H1 (cell line): ENCODE results near the gene DHRS1. TPM values are rescaled to one million over a fixed set of nuclear protein-coding genes. Genes with fewer than 3 reads are reported as not detected.

Experiments used
- CTCF ChIA-PET: fragments of 300-600 bp; sonication (Branson Sonifier 250); formaldehyde crosslinking; loops from one replicate; lab custom pipeline; 2021; ENCODE audit not compliant: partially characterized antibody; lab: Charles Lee
- POLR2A ChIA-PET: fragments of 300-600 bp; sonication (Branson Sonifier 250); formaldehyde crosslinking; loops from one replicate; lab custom pipeline; 2021; ENCODE audit warnings: inconsistent platforms; ENCODE audit not compliant: partially characterized antibody; lab: Charles Lee
- DNase-seq, 2 experiments: peaks; one replicate each; pipeline versions ENCODE4 v3.0.0 to v3.0.0-alpha.2; 2010 to 2022; ENCODE audit warnings: low spot score in 2 of 2, low read depth in 1 of 2, mixed read lengths in 1 of 2
- FAIRE-seq: peaks from 2 replicates; lab custom pipeline; 2011; peaks lifted over from hg19 to GRCh38; lab: Jason Lieb, UNC
- H2AFZ ChIP-seq: 2 replicates; pipeline ENCODE4 v1.8.1; 2012; ENCODE audit warnings: low read length, inconsistent platforms
- H2AK5ac ChIP-seq: 2 replicates; pipeline ENCODE4 v1.6.1; 2013; ENCODE audit warnings: low read depth, low read length
- H2BK120ac ChIP-seq: replicated peaks from 2 replicates; pipeline ENCODE3; 2013; ENCODE audit warnings: low read depth, low read length, inconsistent platforms
- H2BK12ac ChIP-seq: 2 replicates; pipeline ENCODE4 v1.6.1; 2013; ENCODE audit warnings: low read depth, low read length
- H2BK15ac ChIP-seq: 2 replicates; pipeline ENCODE4 v1.6.1; 2013; ENCODE audit warnings: low read length
- H2BK20ac ChIP-seq: 2 replicates; pipeline ENCODE4 v1.6.1; 2013; ENCODE audit warnings: low read length
- H2BK5ac ChIP-seq: 2 replicates; pipeline ENCODE4 v1.6.1; 2013; ENCODE audit warnings: low read depth, low read length
- H3K14ac ChIP-seq: 2 replicates; pipeline ENCODE4 v1.6.1; 2013; ENCODE audit warnings: inconsistent platforms; ENCODE audit not compliant: insufficient read length
- H3K18ac ChIP-seq: 2 replicates; pipeline ENCODE4 v1.6.1; 2013; ENCODE audit warnings: low read length; ENCODE audit errors: extremely low read depth
- H3K23ac ChIP-seq: 2 replicates; pipeline ENCODE4 v1.6.1; 2013; ENCODE audit warnings: inconsistent platforms; ENCODE audit not compliant: insufficient read length
- H3K23me2 ChIP-seq: 2 replicates; pipeline ENCODE4 v1.6.1; 2013; ENCODE audit warnings: low read depth, low read length
- H3K27ac ChIP-seq: 2 replicates; pipeline ENCODE4 v1.6.1; 2011; ENCODE audit warnings: low read depth, low read length, inconsistent platforms
- H3K27me3 ChIP-seq, 4 experiments: replicated peaks in 1 of 4; 1 replicate in 1 of 4; 2 replicates in 3 of 4; pipeline versions ENCODE4 v1.6.1 to v1.8.1; 2011 to 2013; ENCODE audit warnings: low read length in 3 of 4, mild to moderate bottlenecking in 3 of 4, inconsistent platforms in 2 of 4, mixed read lengths in 2 of 4, moderate library complexity in 1 of 4; ENCODE audit not compliant: control insufficient read depth in 3 of 4, insufficient read depth in 3 of 4; ENCODE audit errors: extremely low read depth in 1 of 4
- H3K36me3 ChIP-seq, 4 experiments: 2 replicates each; pipeline versions ENCODE4 v1.6.1 to v1.8.1; 2011 to 2013; ENCODE audit warnings: mild to moderate bottlenecking in 4 of 4, low read length in 3 of 4, moderate library complexity in 2 of 4, control low read depth in 1 of 4, inconsistent platforms in 1 of 4; ENCODE audit not compliant: insufficient read depth in 4 of 4, control insufficient read depth in 2 of 4
- H3K4ac ChIP-seq: replicated peaks from 2 replicates; pipeline ENCODE3; 2013; ENCODE audit warnings: low read length, low read depth, mixed read lengths, inconsistent platforms; ENCODE audit not compliant: insufficient read length
- H3K4me1 ChIP-seq, 4 experiments: replicated peaks in 1 of 4; 1 replicate in 1 of 4; 2 replicates in 3 of 4; pipeline versions ENCODE4 v1.6.1 to v1.8.1; 2011 to 2013; ENCODE audit warnings: low read length in 3 of 4, inconsistent platforms in 2 of 4, mixed read lengths in 1 of 4; ENCODE audit not compliant: insufficient read depth in 4 of 4, control insufficient read depth in 3 of 4
- H3K4me2 ChIP-seq, 2 experiments: 2 replicates each; pipeline versions ENCODE4 v1.6.1 to v1.8.1; 2011 to 2013; ENCODE audit warnings: low read depth in 2 of 2, low read length in 2 of 2, control low read depth in 1 of 2, inconsistent platforms in 1 of 2, mild to moderate bottlenecking in 1 of 2; ENCODE audit not compliant: insufficient read depth in 1 of 2
- H3K4me3 ChIP-seq, 4 experiments: fragments of 200-600, 300-600 bp in 1 of 4; sonication (generic), shearing (Covaris generic), sonication (Bioruptor Twin) in 1 of 4; 2 replicates each; pipeline versions ENCODE4 v1.5.1 to v1.8.1; 2011 to 2016; ENCODE audit warnings: low read length in 4 of 4, low read depth in 3 of 4, control low read depth in 2 of 4, inconsistent platforms in 2 of 4, mild to moderate bottlenecking in 2 of 4, mixed read lengths in 1 of 4, moderate library complexity in 1 of 4; ENCODE audit not compliant: insufficient read depth in 2 of 4; ENCODE audit errors: extremely low read depth in 1 of 4
- H3K56ac ChIP-seq: replicated peaks from 2 replicates; pipeline ENCODE3; 2013; ENCODE audit warnings: low read depth, mild to moderate bottlenecking, mixed read lengths, low read length, inconsistent platforms; ENCODE audit not compliant: insufficient read length
- H3K79me1 ChIP-seq: 2 replicates; pipeline ENCODE4 v1.6.1; 2013; ENCODE audit warnings: low read depth, low read length, control low read depth
- H3K79me2 ChIP-seq, 2 experiments: 2 replicates each; pipeline versions ENCODE4 v1.6.1 to v1.8.1; 2012 to 2013; ENCODE audit warnings: low read length in 2 of 2, mild to moderate bottlenecking in 2 of 2, inconsistent platforms in 1 of 2; ENCODE audit not compliant: insufficient read depth in 2 of 2, control insufficient read depth in 1 of 2
- H3K9ac ChIP-seq, 4 experiments: replicated peaks in 1 of 4; 1 replicate in 1 of 4; 2 replicates in 3 of 4; pipeline versions ENCODE4 v1.6.1 to v1.8.1; 2011 to 2013; ENCODE audit warnings: low read depth in 3 of 4, low read length in 3 of 4, control low read depth in 2 of 4, mild to moderate bottlenecking in 2 of 4, moderate library complexity in 2 of 4, inconsistent platforms in 1 of 4; ENCODE audit errors: extremely low read depth in 1 of 4
- H3K9me3 ChIP-seq, 2 experiments: 2 replicates each; pipeline versions ENCODE4 v1.6.1 to v1.8.1; 2012 to 2013; ENCODE audit warnings: mild to moderate bottlenecking in 2 of 2, moderate library complexity in 2 of 2, control low read depth in 1 of 2, inconsistent platforms in 1 of 2, low read depth in 1 of 2, low read length in 1 of 2, mixed read lengths in 1 of 2; ENCODE audit not compliant: insufficient read depth in 2 of 2
- H4K20me1 ChIP-seq, 2 experiments: replicated peaks in 1 of 2; 2 replicates each; pipeline versions ENCODE3 to v1.8.1; 2011 to 2013; ENCODE audit warnings: inconsistent platforms in 2 of 2, low read length in 2 of 2, mild to moderate bottlenecking in 1 of 2; ENCODE audit not compliant: insufficient read depth in 2 of 2, control insufficient read depth in 1 of 2
- H4K5ac ChIP-seq: 2 replicates; pipeline ENCODE4 v1.6.1; 2013; ENCODE audit warnings: low read length, low read depth, mixed read lengths, inconsistent platforms; ENCODE audit not compliant: insufficient read length
- H4K8ac ChIP-seq: 2 replicates; pipeline ENCODE4 v1.8.0; 2013; ENCODE audit warnings: mild to moderate bottlenecking, moderate library complexity, low read length, inconsistent platforms; ENCODE audit not compliant: insufficient read depth; ENCODE audit errors: extremely low read depth
- H4K91ac ChIP-seq: replicated peaks from 2 replicates; pipeline ENCODE3; 2013; ENCODE audit warnings: low read length, mixed read lengths, inconsistent platforms; ENCODE audit not compliant: insufficient read length
- BCL11A ChIP-seq, 2 experiments: IDR thresholded peaks; one replicate each; pipeline ENCODE4 v1.6.1; 2011; ENCODE audit warnings: low read depth in 2 of 2, low read length in 2 of 2, mild to moderate bottlenecking in 2 of 2
- GABPA ChIP-seq: IDR thresholded peaks from 2 replicates; pipeline ENCODE4 v1.6.1; 2011; ENCODE audit warnings: mild to moderate bottlenecking, low read length, moderate library complexity, borderline replicate concordance; ENCODE audit not compliant: insufficient read depth
- KDM4A ChIP-seq: IDR thresholded peaks from one replicate; pipeline ENCODE4 v1.7.1; 2012; ENCODE audit warnings: low read depth, mild to moderate bottlenecking, moderate library complexity, low read length, inconsistent platforms; ENCODE audit not compliant: severe bottlenecking
- SIRT6 ChIP-seq: IDR thresholded peaks from one replicate; pipeline ENCODE4 v1.7.1; 2012; ENCODE audit warnings: low read length, inconsistent platforms
- SP4 ChIP-seq: IDR thresholded peaks from 2 replicates; pipeline ENCODE4 v1.6.1; 2012; ENCODE audit warnings: low read length, inconsistent platforms
- TAF1 ChIP-seq: IDR thresholded peaks from 2 replicates; pipeline ENCODE4 v1.6.1; 2011; ENCODE audit warnings: mild to moderate bottlenecking, low read depth, low read length
- WGBS, 2 experiments: shearing (Covaris generic) in 1 of 2; methylation state at CpG; one replicate each; pipeline versions ENCODE4 v1.1.6 to v1.1.7; 2013 to 2015; ENCODE audit warnings: low lambda C conversion rate in 2 of 2, mixed read lengths in 2 of 2, inconsistent platforms in 1 of 2, low coverage in 1 of 2, missing lambda C conversion rate in 1 of 2; ENCODE audit not compliant: insufficient replicate concordance in 2 of 2, insufficient coverage in 1 of 2, insufficient read length in 1 of 2; ENCODE audit errors: extremely low coverage in 1 of 2, missing lambda C conversion rate in 1 of 2; 5-methylcytosine and 5-hydroxymethylcytosine counted together
- polyA plus RNA-seq, 7 experiments: library from polyadenylated mRNA; depleted of rRNA in 3 of 7; stranded (reverse) in 5 of 7; unstranded in 2 of 7; fragments of >200 nt in 5 of 7; fragments of 200-250 nt in 2 of 7; gene quantifications; 1 replicate in 5 of 7; 2 replicates in 1 of 7; 4 replicates in 1 of 7; pipeline versions ENCODE4 v1.2.1 to v1.2.3, GENCODE V29; 2011 to 2013; ENCODE audit warnings: missing spikeins in 2 of 7, mixed read lengths in 2 of 7
- total RNA-seq: library from RNA; stranded (reverse); fragmentation: NEBNext Ultra II Directional; extraction: Animal tissue kit (Norgen Biotek cat#: 25700); gene quantifications from 2 replicates; pipeline ENCODE4 v1.2.1, GENCODE V29; 2021

Gene DHRS1
- total and polyA plus RNA-seq, 2 of the 8 experiments (the other 6 are each of a cell fraction or from before 2014, with no cell fraction given) = 8.8 to 31.7 TPM

- CTCF ChIA-PET = interaction anchor here (0.8 to 5.5 kb wide), 7 partner anchors 10 to 86 kb away, joined by 3 to 51 read pairs (median 35); partner anchors contain the start of genes CIDEB, RABGGTA, TINF2 and TSSK4
These were observed 8.0 kb downstream of the DHRS1 start for GRCh38 chr14:24291446-24292117.

More at GRCh38 chr14:24291446-24292117, 8.0 kb downstream of the DHRS1 start:
- no peak overlapping the region for H3K23ac ChIP-seq
- H3K79me1 ChIP-seq = no peaks in the 10 kb centered on the region
- no peak overlapping the region; the same call in 1 of the 2 replicates for H4K8ac ChIP-seq
- H3K36me3 ChIP-seq = peaks cover 2 to 12% (median 7%) of the 10 kb centered on the region in 4 experiments; a peak in 4 of 8 replicates
- no peak overlapping the region for H3K4me2 ChIP-seq
- no peaks in the 10 kb centered on the region for H3K23me2 ChIP-seq
- no peak overlapping the region for H3K18ac ChIP-seq
- H2BK120ac ChIP-seq = no peak overlapping the region
- no peak overlapping the region for H2BK12ac ChIP-seq
- H3K4me1 ChIP-seq = no peaks in the 10 kb centered on the region
- FAIRE-seq = no peak
- H4K20me1 ChIP-seq = peaks cover 2 to 4% of the 10 kb centered on the region in 2 experiments
- WGBS, 2 experiments = 78% methylated on average over 3 of the region's 3 CpGs; no CpG with 5 or more reads in 1 of the 2 experiments
- no peak overlapping the region for H3K4ac ChIP-seq
- H2AFZ ChIP-seq = no peak overlapping the region
- no peak overlapping the region for H3K27ac ChIP-seq
- H2BK5ac ChIP-seq = no peak overlapping the region
- H3K9ac ChIP-seq = no peak overlapping the region
- no peak overlapping the region for H2AK5ac ChIP-seq
- no peak overlapping the region for H2BK15ac ChIP-seq
- POLR2A ChIA-PET = interaction anchor here (1.0 to 2.1 kb wide), 10 partner anchors 8 to 49 kb away, joined by 3 to 13 read pairs (median 4); partner anchors contain the start of genes DHRS1, NOP9, RABGGTA and TINF2
- no peak for DNase-seq
- no peaks in the 10 kb centered on the region for H3K27me3 ChIP-seq
- H4K5ac ChIP-seq = no peak overlapping the region
- no peak overlapping the region for H3K4me3 ChIP-seq
- TF ChIP-seq SP4 (no peak), SIRT6 (no peak), KDM4A (no peak), BCL11A (IDR thresholded peaks at IDR 0.05; ENCODE audit: low read depth in 2 of 2, low read length in 2 of 2) (no peak), GABPA (no peak), TAF1 (no peak)
- no peak overlapping the region for H4K91ac ChIP-seq
- H2BK20ac ChIP-seq = no peak overlapping the region
- no peaks in the 10 kb centered on the region for H3K79me2 ChIP-seq
- H3K9me3 ChIP-seq = no peaks in the 10 kb centered on the region
- H3K56ac ChIP-seq = no peak overlapping the region
- no peak overlapping the region for H3K14ac ChIP-seq
